Neural cell (in vitro differentiated cells): ENCODE measurements around the gene ZNF546. TPM values are rescaled to one million over a fixed set of nuclear protein-coding genes. Genes with fewer than 3 reads are reported as not detected.

Source experiments
- H2AFZ ChIP-seq: fragments of 200-600, 300-800 bp; sonication (generic), shearing (Covaris generic); 2 replicates; pipeline ENCODE4 v1.6.0; 2014; ENCODE audit warnings: low read depth, mild to moderate bottlenecking, antibody characterized with exemption, low read length, moderate library complexity
- H3F3A ChIP-seq: fragments of 200-600 bp; shearing (Covaris generic); 2 replicates; pipeline ENCODE4 v1.6.1; 2016; ENCODE audit warnings: mild to moderate bottlenecking, moderate library complexity, mixed read lengths, antibody characterized with exemption, low read length; ENCODE audit not compliant: insufficient read depth, poor library complexity, severe bottlenecking
- H3K27ac ChIP-seq: fragments of 200-600, 300-800 bp; sonication (generic), shearing (Covaris generic); 2 replicates; pipeline ENCODE4 v1.5.1; 2014; ENCODE audit warnings: mild to moderate bottlenecking, low read length, moderate library complexity
- H3K27me3 ChIP-seq: fragments of 300-800, 200-600 bp; sonication (generic), shearing (Covaris generic); 2 replicates; pipeline ENCODE4 v1.6.0; 2014; ENCODE audit warnings: mild to moderate bottlenecking, low read depth, low read length, moderate library complexity; ENCODE audit not compliant: insufficient read depth
- H3K36me3 ChIP-seq: fragments of 300-800, 200-600 bp; sonication (generic), shearing (Covaris generic); 2 replicates; pipeline ENCODE4 v1.5.1; 2014; ENCODE audit warnings: mild to moderate bottlenecking, antibody characterized with exemption, low read length, moderate library complexity; ENCODE audit not compliant: insufficient read depth
- H3K4me2 ChIP-seq: fragments of 300-800, 200-600 bp; sonication (generic), shearing (Covaris generic); 2 replicates; pipeline ENCODE4 v1.6.0; 2014; ENCODE audit warnings: mild to moderate bottlenecking, low read length
- H3K4me3 ChIP-seq: fragments of 300-800, 200-600 bp; sonication (generic), shearing (Covaris generic); 2 replicates; pipeline ENCODE4 v1.5.1; 2014; ENCODE audit warnings: mild to moderate bottlenecking, low read length, moderate library complexity
- H3K79me2 ChIP-seq: fragments of 200-600 bp; shearing (Covaris generic); replicated peaks from 2 replicates; pipeline ENCODE4 v1.6.0; 2014; ENCODE audit warnings: mild to moderate bottlenecking, low read length, moderate library complexity; ENCODE audit not compliant: insufficient read depth
- H3K9ac ChIP-seq: fragments of 300-800, 200-600 bp; sonication (generic), shearing (Covaris generic); 2 replicates; pipeline ENCODE4 v1.6.1; 2016; ENCODE audit warnings: mild to moderate bottlenecking, low read length, mixed read lengths
- H3K9me2 ChIP-seq: fragments of 200-600 bp; shearing (Covaris generic); 2 replicates; pipeline ENCODE4 v1.6.1; 2016; ENCODE audit warnings: mild to moderate bottlenecking, low read length, mixed read lengths; ENCODE audit not compliant: insufficient read depth
- H3K9me3 ChIP-seq: fragments of 200-600, 300-800 bp; sonication (generic), shearing (Covaris generic); 2 replicates; pipeline ENCODE4 v1.6.1; 2016; ENCODE audit warnings: mild to moderate bottlenecking, mixed run types, low read length, moderate library complexity, mixed read lengths
- H4K20me1 ChIP-seq: fragments of 200-600 bp; shearing (Covaris generic); 2 replicates; pipeline ENCODE4 v1.6.1; 2016; ENCODE audit warnings: mild to moderate bottlenecking, mixed run types; ENCODE audit not compliant: insufficient read depth
- CTCF ChIP-seq: fragments of 450-650 bp; IDR thresholded peaks from 2 replicates; pipeline ENCODE4 v1.5.1; 2014; ENCODE audit warnings: antibody characterized with exemption, mild to moderate bottlenecking, moderate library complexity; ENCODE audit not compliant: poor library complexity, severe bottlenecking
- EP300 ChIP-seq: fragments of 450-650 bp; conservative IDR thresholded peaks from 2 replicates; pipeline ENCODE4 v1.6.1; 2014; ENCODE audit warnings: antibody characterized with exemption, mild to moderate bottlenecking, moderate library complexity; ENCODE audit not compliant: poor library complexity, severe bottlenecking
- EZH2 ChIP-seq: fragments of 200-600, 300-800 bp; shearing (Covaris generic), sonication (generic); IDR thresholded peaks from 2 replicates; pipeline ENCODE4 v1.6.1; 2014; ENCODE audit warnings: antibody characterized with exemption, low read length, borderline replicate concordance, mild to moderate bottlenecking; ENCODE audit not compliant: insufficient read depth, poor library complexity, severe bottlenecking
- MXI1 ChIP-seq: fragments of 450-650 bp; conservative IDR thresholded peaks from 2 replicates; pipeline ENCODE4 v1.6.1; 2014; ENCODE audit warnings: antibody characterized with exemption, mild to moderate bottlenecking; ENCODE audit not compliant: poor library complexity, severe bottlenecking
- POLR2AphosphoS5 ChIP-seq: IDR thresholded peaks from 2 replicates; pipeline ENCODE4 v1.6.1; 2012
- RAD21 ChIP-seq: fragments of 450-650 bp; conservative IDR thresholded peaks from 2 replicates; pipeline ENCODE4 v1.6.1; 2014; ENCODE audit warnings: antibody characterized with exemption, mild to moderate bottlenecking, moderate library complexity
- REST ChIP-seq: IDR thresholded peaks from 2 replicates; pipeline ENCODE4 v1.6.1; 2012; ENCODE audit warnings: borderline replicate concordance
- SMC3 ChIP-seq: fragments of 450-650 bp; conservative IDR thresholded peaks from 2 replicates; pipeline ENCODE4 v1.6.1; 2014; ENCODE audit warnings: antibody characterized with exemption, mild to moderate bottlenecking, moderate library complexity; ENCODE audit not compliant: poor library complexity
- TAF1 ChIP-seq: IDR thresholded peaks from 2 replicates; pipeline ENCODE4 v1.6.1; 2012; ENCODE audit warnings: low read depth
- polyA plus RNA-seq: library from polyadenylated mRNA; depleted of rRNA; stranded (reverse); fragments of >200 nt; gene quantifications from 2 replicates; pipeline ENCODE4 v1.2.3, GENCODE V29; 2014

Gene ZNF546
- polyA plus RNA-seq, 1 donor from 2014 or later: 8.0 TPM

- no peaks in the 10 kb centered on the region for H3K9me2 ChIP-seq
- no peak overlapping the region for H2AFZ ChIP-seq
- peaks cover 6% of the 10 kb centered on the region for H3K9me3 ChIP-seq
- H3K36me3 ChIP-seq: no peaks in the 10 kb centered on the region
- H3K27me3 ChIP-seq: no peaks in the 10 kb centered on the region
- no peaks in the 10 kb centered on the region for H3F3A ChIP-seq
- H3K27ac ChIP-seq: no peak overlapping the region
- no peaks in the 10 kb centered on the region for H4K20me1 ChIP-seq
- H3K4me2 ChIP-seq: no peak overlapping the region
- no peak overlapping the region for H3K4me3 ChIP-seq
- no peak overlapping the region for H3K9ac ChIP-seq
- H3K79me2 ChIP-seq: peaks cover 8% of the 10 kb centered on the region
- TF ChIP-seq REST: no peak
- TF ChIP-seq EP300: no peak
- no peak for TF ChIP-seq RAD21
- TF ChIP-seq CTCF: no peak
- no peak for TF ChIP-seq EZH2
- TF ChIP-seq POLR2AphosphoS5: no peak
- no peak for TF ChIP-seq TAF1
- TF ChIP-seq SMC3: no peak
- no peak for TF ChIP-seq MXI1
Measured at GRCh38 chr19:39982883-39983282, 14.0 kb upstream of the ZNF546 start.

GRCh38 chr19:39983695-39984300 lies 13.1 kb upstream of the ZNF546 start:
- Histone ChIP-seq H3K27ac (no peak overlapping the region), H3K36me3 (no peaks in the 10 kb centered on the region), H3K9me3 (peaks cover 6% of the 10 kb centered on the region), H3K9me2 (no peaks in the 10 kb centered on the region), H4K20me1 (no peaks in the 10 kb centered on the region), H3K27me3 (no peaks in the 10 kb centered on the region), H3K4me2 (no peak overlapping the region), H3F3A (no peaks in the 10 kb centered on the region), H3K79me2 (peaks cover 13% of the 10 kb centered on the region), H3K9ac (no peak overlapping the region), H2AFZ (no peak overlapping the region), H3K4me3 (no peak overlapping the region)
- TF ChIP-seq REST (no peak), SMC3 (no peak), POLR2AphosphoS5 (no peak), TAF1 (no peak), RAD21 (no peak), EZH2 (no peak), CTCF (no peak), EP300 (no peak), MXI1 (no peak)
